Measurements from ENCODE around the gene GPS1. TPM values are rescaled to one million over a fixed set of nuclear protein-coding genes. Genes with fewer than 3 reads are reported as not detected.

Gene GPS1
- total RNA-seq, 1 donor from 2014 or later: 105 TPM

GRCh38 chr17:82028966-82029365 is 22.7 kb upstream of the GPS1 start:
- DNase-seq (ENCODE audit: low spot score in 2 of 2, unreplicated experiment in 2 of 2): no peak
- Mint-ChIP-seq H3K4me3 (peak overlapping the region; percentile 8), H3K36me3 (peaks cover 3% of the 10 kb centered on the region), H3K4me1 (peaks cover 13% of the 10 kb centered on the region), H3K9me3 (no peaks in the 10 kb centered on the region), H3K27ac (no peak overlapping the region), H3K27me3 (ENCODE audit: low read depth) (no peaks in the 10 kb centered on the region)
- TF ChIP-seq CTCF (IDR thresholded peaks at IDR 0.05; ENCODE audit: unreplicated experiment): no peak

DNA sequence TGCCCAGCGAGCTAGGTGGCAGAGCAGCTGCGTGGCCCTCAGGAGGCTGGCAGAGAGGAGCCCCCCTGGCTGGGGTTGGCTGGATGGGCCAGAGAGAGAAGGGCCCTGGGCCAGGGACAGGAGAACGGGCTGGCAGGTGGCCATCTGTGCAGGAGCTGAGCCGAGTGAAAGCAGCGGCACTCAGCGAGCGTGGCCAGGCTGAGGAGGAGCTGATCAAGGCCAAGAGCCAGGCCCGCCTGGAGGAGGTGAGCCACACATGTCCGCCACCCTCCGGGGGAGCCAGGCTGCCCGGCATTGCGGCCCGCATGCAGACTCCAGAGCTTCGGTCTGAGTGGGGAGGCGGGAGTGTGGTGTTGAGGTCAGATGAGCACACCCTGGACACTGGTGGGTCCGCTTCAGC is 22.3 kb upstream of the GPS1 start:
- H3K27me3 Mint-ChIP-seq (ENCODE audit: low read depth): no peaks in the 10 kb centered on the region
- H3K27ac Mint-ChIP-seq: no peak overlapping the region
- H3K9me3 Mint-ChIP-seq: no peaks in the 10 kb centered on the region
- DNase-seq (ENCODE audit: low spot score in 2 of 2, unreplicated experiment in 2 of 2): no peak
- peaks cover 3% of the 10 kb centered on the region for H3K36me3 Mint-ChIP-seq
- H3K4me1 Mint-ChIP-seq: peaks cover 9% of the 10 kb centered on the region
- no peak for TF ChIP-seq CTCF (IDR thresholded peaks at IDR 0.05; ENCODE audit: unreplicated experiment)
- peak overlapping the region; percentile 55 for H3K4me3 Mint-ChIP-seq

DNA sequence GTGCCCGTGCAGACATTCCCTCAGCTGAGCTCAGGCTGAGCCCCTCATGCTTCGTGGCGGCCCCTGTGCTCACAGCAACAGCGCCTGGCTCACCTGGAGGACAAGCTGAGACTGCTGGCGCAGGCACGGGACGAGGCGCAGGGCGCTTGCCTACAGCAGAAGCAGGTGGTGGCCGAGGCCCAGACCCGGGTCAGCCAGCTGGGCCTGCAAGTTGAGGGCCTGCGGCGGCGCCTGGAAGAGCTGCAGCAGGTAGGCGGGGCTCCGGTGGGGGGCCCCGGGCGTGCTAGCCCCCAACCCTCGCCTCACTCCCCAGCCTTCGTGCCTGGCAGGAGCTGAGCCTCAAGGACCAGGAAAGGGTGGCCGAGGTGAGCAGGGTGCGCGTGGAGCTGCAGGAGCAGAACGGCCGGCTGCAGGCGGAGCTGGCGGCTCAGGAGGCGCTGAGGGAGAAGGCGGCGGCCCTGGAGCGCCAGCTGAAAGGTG is 21.7 kb upstream of the GPS1 start:
- Mint-ChIP-seq H3K27me3 (ENCODE audit: low read depth) (no peaks in the 10 kb centered on the region), H3K36me3 (peaks cover 5% of the 10 kb centered on the region), H3K9me3 (no peaks in the 10 kb centered on the region), H3K27ac (no peak overlapping the region), H3K4me3 (peak overlapping the region; percentile 55), H3K4me1 (peaks cover 8% of the 10 kb centered on the region)
- no peak for TF ChIP-seq CTCF (IDR thresholded peaks at IDR 0.05; ENCODE audit: unreplicated experiment)
- no peak for DNase-seq (ENCODE audit: low spot score in 2 of 2, unreplicated experiment in 2 of 2)

DNA sequence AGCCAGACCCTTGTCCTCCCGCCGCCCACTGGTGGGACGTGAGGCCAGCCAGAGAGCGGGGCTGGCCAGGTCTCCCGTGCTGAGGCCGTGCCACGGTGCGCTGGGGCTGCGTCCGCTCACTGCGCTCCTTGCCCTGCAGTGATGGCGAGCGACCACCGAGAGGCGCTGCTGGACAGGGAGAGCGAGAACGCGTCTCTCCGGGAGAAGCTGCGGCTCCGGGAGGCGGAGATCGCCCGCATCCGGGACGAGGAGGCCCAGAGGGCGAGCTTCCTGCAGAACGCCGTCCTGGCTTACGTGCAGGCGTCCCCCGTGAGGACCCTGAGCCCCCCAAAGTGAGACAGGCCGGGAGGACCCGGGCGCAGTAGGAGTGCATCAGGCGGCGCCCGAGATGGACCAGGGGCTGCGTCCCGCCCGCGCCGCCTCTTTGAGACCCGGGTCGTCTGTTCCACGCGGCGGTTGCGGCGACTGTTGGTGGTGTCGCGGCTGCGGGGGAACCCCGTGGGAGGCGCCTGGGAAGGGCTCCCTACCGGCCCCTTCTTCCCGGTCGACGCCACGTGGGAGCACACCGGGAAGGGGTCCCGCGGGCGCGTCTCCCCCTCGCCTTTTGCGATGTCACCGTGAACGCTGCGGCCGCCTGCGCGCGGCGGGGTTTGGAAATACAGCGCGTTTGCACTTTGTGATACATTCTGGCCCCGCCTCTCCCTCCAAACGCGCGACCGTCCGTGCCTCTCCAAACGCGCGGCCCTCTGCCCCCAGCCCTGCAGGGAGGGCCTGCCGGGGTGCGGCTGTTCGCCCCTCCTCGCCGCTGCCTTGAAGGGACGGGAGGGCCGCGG is 21.0 kb upstream of the GPS1 start:
- peaks cover 8% of the 10 kb centered on the region for H3K36me3 Mint-ChIP-seq
- H3K27ac Mint-ChIP-seq: peak overlapping the region; percentile 76
- TF ChIP-seq CTCF (IDR thresholded peaks at IDR 0.05; ENCODE audit: unreplicated experiment): peak; percentile 89
- DNase-seq (ENCODE audit: low spot score in 2 of 2, unreplicated experiment in 2 of 2): peak; percentile 83 to 93
- H3K9me3 Mint-ChIP-seq: no peaks in the 10 kb centered on the region
- H3K27me3 Mint-ChIP-seq (ENCODE audit: low read depth): no peaks in the 10 kb centered on the region
- peak overlapping the region; percentile 80 for H3K4me3 Mint-ChIP-seq
- H3K4me1 Mint-ChIP-seq: peaks cover 13% of the 10 kb centered on the region

- DNase-seq (ENCODE audit: low spot score in 2 of 2, unreplicated experiment in 2 of 2): no peak
- peak within 1 kb of the TSS; percentile 76 for H3K27ac Mint-ChIP-seq
These were observed 20.3 kb upstream of the GPS1 start, which contains the start of gene RAC3 for GRCh38 chr17:82031303-82031884. TSS of gene RAC3 (plus strand) at chr17:82031678. CDS start at chr17:82031762, 84 bp downstream.

More at GRCh38 chr17:82031303-82031884, 20.3 kb upstream of the GPS1 start, which contains the start of gene RAC3:
- peaks cover 8% of the 10 kb centered on the region for H3K36me3 Mint-ChIP-seq
- H3K4me3 Mint-ChIP-seq: peak within 1 kb of the TSS; percentile 80
- no peaks in the 10 kb centered on the region for H3K9me3 Mint-ChIP-seq
- TF ChIP-seq CTCF (IDR thresholded peaks at IDR 0.05; ENCODE audit: unreplicated experiment): no peak
- H3K4me1 Mint-ChIP-seq: peaks cover 14% of the 10 kb centered on the region
- no peaks in the 10 kb centered on the region for H3K27me3 Mint-ChIP-seq (ENCODE audit: low read depth)
